Naive thymus-derived CD8-positive, alpha-beta T cell (primary cell): ENCODE data around the gene IFI27L2. TPM values are rescaled to one million over a fixed set of nuclear protein-coding genes. Genes with fewer than 3 reads are reported as not detected.

Experiments
- ATAC-seq, 2 donors: fragments of 150-1000 bp; cut with Tn5 transposase in 1 of 2; sonication (Bioruptor Pico), chemical (Tn5 transposase) in 1 of 2; 1 replicate in 1 of 2; 2 replicates in 1 of 2; pipeline ENCODE4 v1.10.0; 2021; ENCODE audit warnings: mild to moderate bottlenecking in 2 of 2, moderate library complexity in 2 of 2
- POLR2A ChIA-PET: fragments of 350-600 bp; sonication (Branson Sonifier 250); formaldehyde crosslinking; loops from one replicate; lab custom pipeline; 2021; ENCODE audit warnings: antibody characterized with exemption; lab: Charles Lee
- DNase-seq, 10 donors: peaks; one replicate each; pipeline versions ENCODE4 v3.0.0 to v3.0.0-alpha.2; 2020 to 2022
- H3K27ac Mint-ChIP-seq, 10 donors: one replicate each; pipeline ENCODE4 v1.8.0; 2020 to 2022; ENCODE audit warnings: mild to moderate bottlenecking in 10 of 10, mixed read lengths in 10 of 10, moderate library complexity in 4 of 10, inconsistent platforms in 1 of 10
- H3K27me3 Mint-ChIP-seq, 5 donors: one replicate each; pipeline ENCODE4 v1.8.0; 2021 to 2022; ENCODE audit warnings: mixed read lengths in 5 of 5
- H3K36me3 Mint-ChIP-seq, 3 donors: one replicate each; pipeline ENCODE4 v1.8.0; 2020 to 2022; ENCODE audit warnings: mixed read lengths in 3 of 3, mild to moderate bottlenecking in 2 of 3, inconsistent platforms in 1 of 3
- H3K4me1 Mint-ChIP-seq, 4 donors: one replicate each; pipeline ENCODE4 v1.8.0; 2021 to 2022; ENCODE audit warnings: mixed read lengths in 4 of 4
- H3K4me3 Mint-ChIP-seq, 10 donors: one replicate each; pipeline ENCODE4 v1.8.0; 2020 to 2022; ENCODE audit warnings: mild to moderate bottlenecking in 10 of 10, mixed read lengths in 10 of 10, moderate library complexity in 6 of 10, inconsistent platforms in 1 of 10
- H3K9me3 Mint-ChIP-seq, 9 donors: one replicate each; pipeline ENCODE4 v1.8.0; 2020 to 2022; ENCODE audit warnings: mixed read lengths in 9 of 9, mild to moderate bottlenecking in 3 of 9, inconsistent platforms in 1 of 9, moderate library complexity in 1 of 9
- polyA plus RNA-seq, 3 donors: library from polyadenylated mRNA; unstranded; fragments of 300-500 nt; fragmentation: Illumina TruSeq; gene quantifications; one replicate each; pipeline ENCODE4 v1.2.3, GENCODE V29; 2021
- total RNA-seq, 8 experiments: library from RNA in 2 of 8; stranded (reverse) in 2 of 8; gene quantifications; one replicate each; pipeline ENCODE4 v1.2.3 and lab custom pipeline; 2021 to 2026

IFI27L2 gene
- total and polyA plus RNA-seq, 5 experiments from 2014 or later = 27.5 to 86.5 (median 59.3) TPM

DNA sequence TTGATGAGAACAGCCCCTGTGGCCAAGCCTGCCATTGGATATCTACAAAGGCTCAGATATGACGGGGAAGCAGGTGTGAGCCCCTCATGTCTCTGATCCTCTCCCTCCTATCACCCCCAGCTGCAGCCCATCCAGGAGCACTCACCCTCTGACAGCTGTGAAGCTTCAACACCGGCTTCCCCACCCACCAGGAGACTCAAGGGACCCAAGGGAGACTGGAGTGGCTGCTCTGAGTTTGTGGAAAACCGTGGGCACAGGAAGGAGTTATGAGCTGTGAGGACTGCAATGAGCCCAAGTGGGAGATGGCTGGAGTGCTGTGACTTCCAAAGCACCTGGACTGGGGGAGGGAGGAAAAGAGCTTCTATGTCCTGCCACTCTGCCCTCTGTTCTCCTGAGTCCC, 7.9 kb downstream of the IFI27L2 start:
- Mint-ChIP-seq H3K27me3 (peaks cover 4 to 29% (median 10%) of the 10 kb centered on the region in 5 donors), H3K36me3 (peaks cover 0 to 30% (median 20%) of the 10 kb centered on the region in 3 donors), H3K4me3 (no peak overlapping the region), H3K4me1 (peaks cover 0 to 2% (median 0%) of the 10 kb centered on the region in 4 donors), H3K27ac (no peak overlapping the region), H3K9me3 (peaks cover 0 to 35% (median 19%) of the 10 kb centered on the region in 9 donors)
- no peak for DNase-seq
- no peak for ATAC-seq
- POLR2A ChIA-PET = no interaction called here

DNA sequence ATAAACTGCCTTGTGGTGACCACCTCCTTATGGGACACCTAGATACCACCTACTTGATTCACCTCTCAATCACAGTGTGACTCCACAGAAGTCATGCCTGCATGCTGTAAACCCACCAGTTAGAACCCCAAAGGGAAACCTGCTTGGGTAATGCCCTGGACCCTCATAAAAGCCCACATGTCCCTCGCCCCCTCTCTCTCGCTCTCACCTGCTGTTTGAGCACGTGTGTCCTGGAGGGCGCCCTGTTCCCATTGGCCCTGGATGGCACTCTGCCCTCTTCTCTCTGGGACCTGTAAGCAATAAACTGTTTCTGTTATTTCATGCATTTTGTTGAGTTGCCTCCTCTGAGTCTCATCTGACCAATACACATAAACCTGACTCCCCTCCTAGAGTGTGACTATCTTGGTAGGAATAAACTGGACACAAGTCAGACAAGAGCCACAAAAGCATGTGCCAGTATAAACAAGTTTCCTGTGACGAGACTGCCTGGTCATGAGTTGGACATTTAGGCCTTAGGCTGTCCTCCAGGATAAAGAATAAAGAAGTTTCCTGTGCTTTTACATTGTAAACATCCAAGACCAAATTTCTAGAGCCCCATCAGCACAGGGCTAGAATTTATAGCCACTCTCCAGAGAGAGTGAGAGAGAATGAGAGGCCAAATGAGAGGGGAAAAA, 8.6 kb downstream of the IFI27L2 start:
- POLR2A ChIA-PET = no interaction called here
- DNase-seq = no peak
- Mint-ChIP-seq H3K4me3 (no peak overlapping the region), H3K36me3 (peaks cover 0 to 30% (median 20%) of the 10 kb centered on the region in 3 donors), H3K4me1 (no peaks in the 10 kb centered on the region), H3K9me3 (peaks cover 0 to 35% (median 19%) of the 10 kb centered on the region in 9 donors), H3K27me3 (peaks cover 7 to 36% (median 12%) of the 10 kb centered on the region in 5 donors), H3K27ac (no peak overlapping the region)
- no peak for ATAC-seq

GRCh38 chr14:94119071-94119470, 10.3 kb downstream of the IFI27L2 start:
- DNase-seq (no peak), ATAC-seq (no peak)
- H3K36me3 Mint-ChIP-seq = peaks cover 0 to 30% (median 20%) of the 10 kb centered on the region in 3 donors
- POLR2A ChIA-PET = no interaction called here
- H3K27ac Mint-ChIP-seq = no peak overlapping the region
- peaks cover 0 to 35% (median 19%) of the 10 kb centered on the region in 9 donors for H3K9me3 Mint-ChIP-seq
- no peak overlapping the region for H3K4me3 Mint-ChIP-seq
- peaks cover 12 to 54% (median 18%) of the 10 kb centered on the region in 5 donors for H3K27me3 Mint-ChIP-seq
- H3K4me1 Mint-ChIP-seq = peaks cover 0 to 1% (median 0%) of the 10 kb centered on the region in 4 donors

DNA sequence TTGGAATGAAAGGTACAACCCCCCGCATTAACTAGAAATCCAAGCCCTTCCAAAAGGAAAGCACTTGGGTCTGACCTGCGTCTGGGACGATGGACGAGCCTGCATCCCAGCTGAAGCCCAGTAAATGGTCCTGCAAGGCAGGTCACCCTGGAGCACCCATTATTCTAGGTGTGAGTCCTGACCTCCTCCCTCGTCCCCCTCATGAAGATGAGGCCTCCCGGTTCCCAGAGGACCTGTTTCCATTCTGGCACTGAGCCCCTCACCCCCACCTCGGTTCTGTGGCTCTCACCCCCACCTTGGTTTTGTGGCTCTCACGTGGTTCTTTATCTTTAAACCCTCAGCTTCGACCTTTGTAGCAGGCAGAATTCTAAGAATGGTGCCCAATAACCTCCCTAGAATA, 11.5 kb downstream of the IFI27L2 start:
- no peak for ATAC-seq
- DNase-seq = no peak
- Mint-ChIP-seq H3K4me1 (peaks cover 0 to 1% (median 0%) of the 10 kb centered on the region in 4 donors), H3K27me3 (peaks cover 12 to 62% (median 20%) of the 10 kb centered on the region in 5 donors), H3K27ac (peak overlapping the region in 1 of 10 donors; percentile 17), H3K36me3 (peaks cover 0 to 25% (median 18%) of the 10 kb centered on the region in 3 donors), H3K4me3 (no peak overlapping the region), H3K9me3 (peaks cover 0 to 32% (median 17%) of the 10 kb centered on the region in 9 donors)
- POLR2A ChIA-PET = no interaction called here

GRCh38 chr14:94116701-94117100, 12.7 kb downstream of the IFI27L2 start:
- POLR2A ChIA-PET = no interaction called here
- DNase-seq (no peak), ATAC-seq (no peak)
- Mint-ChIP-seq H3K4me1 (peaks cover 0 to 1% (median 0%) of the 10 kb centered on the region in 4 donors), H3K36me3 (peaks cover 0 to 19% (median 13%) of the 10 kb centered on the region in 3 donors), H3K4me3 (no peak overlapping the region), H3K27me3 (peaks cover 11 to 62% (median 23%) of the 10 kb centered on the region in 5 donors), H3K9me3 (peaks cover 0 to 23% (median 12%) of the 10 kb centered on the region in 9 donors), H3K27ac (no peak overlapping the region)

DNA sequence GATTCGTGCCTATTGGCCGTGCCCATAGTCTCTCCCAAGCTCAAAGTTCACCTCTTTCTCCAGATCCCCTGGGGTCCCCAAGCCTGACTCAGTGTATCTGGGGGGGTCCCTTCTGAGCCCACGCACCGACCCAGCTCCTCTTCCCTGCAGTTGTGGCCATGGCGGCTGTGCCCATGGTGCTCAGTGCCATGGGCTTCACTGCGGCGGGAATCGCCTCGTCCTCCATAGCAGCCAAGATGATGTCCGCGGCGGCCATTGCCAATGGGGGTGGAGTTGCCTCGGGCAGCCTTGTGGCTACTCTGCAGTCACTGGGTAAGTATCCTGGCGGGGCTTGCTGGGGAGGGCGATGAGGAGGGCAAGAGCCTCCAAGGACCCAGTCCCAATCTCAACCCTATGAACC, 13.8 kb downstream of the IFI27L2 start:
- POLR2A ChIA-PET = no interaction called here

DNA sequence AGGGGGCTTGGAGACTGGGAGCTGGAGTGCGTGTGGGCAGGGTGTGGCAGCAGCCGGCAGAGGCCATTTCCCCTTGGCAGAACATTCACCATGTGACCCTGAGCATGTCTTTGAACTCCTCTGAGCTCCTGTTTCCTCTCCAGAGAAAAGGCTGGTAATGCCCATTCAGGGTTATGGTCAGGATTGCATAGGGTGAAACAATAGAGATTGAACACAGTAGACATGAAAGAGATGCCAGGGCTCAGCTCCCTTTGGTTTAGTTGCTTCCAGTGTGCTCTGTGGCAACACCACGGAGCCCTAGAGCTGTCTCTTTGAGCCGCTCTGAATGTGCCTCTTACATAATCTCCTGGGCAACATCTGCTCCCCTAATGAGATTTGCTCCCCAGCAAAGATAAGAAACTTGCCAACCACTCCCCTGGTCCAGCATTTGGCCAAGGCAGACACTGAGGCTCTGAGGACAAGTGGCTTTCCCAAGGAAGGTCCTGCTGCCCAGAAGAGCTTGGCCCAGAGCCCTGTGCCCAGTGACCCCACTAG, 14.3 kb downstream of the IFI27L2 start:
- no peak for DNase-seq
- H3K36me3 Mint-ChIP-seq = peaks cover 0 to 8% (median 0%) of the 10 kb centered on the region in 3 donors
- POLR2A ChIA-PET = no interaction called here
- H3K9me3 Mint-ChIP-seq = peaks cover 0 to 11% (median 6%) of the 10 kb centered on the region in 9 donors
- H3K27me3 Mint-ChIP-seq = peaks cover 11 to 51% (median 23%) of the 10 kb centered on the region in 5 donors
- H3K4me1 Mint-ChIP-seq = peaks cover 0 to 1% (median 0%) of the 10 kb centered on the region in 4 donors
- no peak overlapping the region for H3K4me3 Mint-ChIP-seq
- peak overlapping the region in 2 of 10 donors; percentile 25 to 34 for H3K27ac Mint-ChIP-seq
- ATAC-seq = no peak

More for the DNA sequence above, 13.8 kb downstream of the IFI27L2 start:
- Mint-ChIP-seq H3K4me1 (peaks cover 0 to 1% (median 0%) of the 10 kb centered on the region in 4 donors), H3K36me3 (peaks cover 0 to 13% (median 3%) of the 10 kb centered on the region in 3 donors), H3K4me3 (no peak overlapping the region), H3K9me3 (peaks cover 0 to 16% (median 7%) of the 10 kb centered on the region in 9 donors), H3K27ac (no peak overlapping the region), H3K27me3 (peaks cover 11 to 52% (median 23%) of the 10 kb centered on the region in 5 donors)
- ATAC-seq = no peak
- DNase-seq = no peak

DNA sequence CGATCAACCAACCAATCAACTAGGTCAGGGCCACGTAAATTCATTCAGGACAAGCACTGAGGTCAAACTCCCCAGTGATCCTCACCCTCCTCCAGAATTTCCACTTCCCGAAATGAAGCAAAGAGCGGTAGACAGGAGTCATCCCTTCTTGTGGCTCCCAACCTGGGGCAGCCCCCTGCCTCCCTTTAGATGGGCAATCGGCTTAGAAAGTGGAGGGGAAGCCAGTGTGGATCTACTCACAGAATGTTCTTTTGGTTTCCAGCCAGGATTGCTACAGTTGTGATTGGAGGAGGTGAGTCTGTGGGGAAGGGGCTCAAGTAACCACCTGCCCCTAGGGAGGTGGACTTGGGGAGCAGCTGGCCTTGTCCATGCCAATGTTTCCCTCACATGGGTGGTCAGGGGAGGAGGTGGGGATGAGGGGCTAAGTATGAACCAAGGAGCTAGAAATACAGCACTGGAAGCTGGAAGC, 14.8 kb downstream of the IFI27L2 start:
- Mint-ChIP-seq H3K27ac (peak overlapping the region in 2 of 10 donors; percentile 6 to 25), H3K36me3 (peaks cover 0 to 3% (median 0%) of the 10 kb centered on the region in 3 donors), H3K9me3 (peaks cover 0 to 6% (median 3%) of the 10 kb centered on the region in 9 donors), H3K27me3 (peaks cover 11 to 51% (median 23%) of the 10 kb centered on the region in 5 donors), H3K4me3 (no peak overlapping the region), H3K4me1 (peaks cover 0 to 1% (median 0%) of the 10 kb centered on the region in 4 donors)
- POLR2A ChIA-PET = no interaction called here
- DNase-seq (no peak), ATAC-seq (no peak)

DNA sequence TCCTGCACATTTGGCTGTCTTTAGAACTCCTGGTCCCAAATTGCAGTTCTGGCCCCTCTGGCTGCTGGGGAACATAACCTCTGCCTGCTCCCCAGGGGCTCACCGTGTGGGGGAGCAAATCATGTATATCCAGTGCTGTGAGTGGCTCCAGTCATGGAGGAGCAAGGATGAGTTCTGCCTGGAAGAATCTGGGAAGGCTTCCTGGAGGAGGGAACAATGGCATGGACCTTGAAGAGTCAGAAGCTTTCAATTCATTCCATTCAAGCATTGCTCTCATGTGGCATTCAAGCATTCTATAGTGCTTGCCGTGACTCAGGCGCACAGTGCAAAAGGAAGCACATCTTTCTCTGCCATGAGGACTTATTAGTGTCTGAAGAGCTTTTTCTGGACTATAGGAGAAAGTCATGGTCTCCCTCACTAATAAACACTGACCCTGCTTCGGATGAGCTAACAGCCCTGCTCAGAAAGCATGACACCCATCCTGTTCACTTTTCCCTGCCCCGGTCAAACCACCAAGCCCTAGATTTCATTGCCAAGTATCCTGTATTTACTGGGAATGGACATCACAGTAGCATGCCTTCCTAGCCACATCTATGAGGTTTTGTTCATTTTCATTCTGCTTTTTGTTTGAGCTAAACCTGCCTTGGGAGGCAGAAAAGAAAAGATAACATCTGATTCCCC, 15.4 kb downstream of the IFI27L2 start:
- POLR2A ChIA-PET = no interaction called here
- no peaks in the 10 kb centered on the region for H3K36me3 Mint-ChIP-seq
- DNase-seq = no peak
- H3K4me3 Mint-ChIP-seq = no peak overlapping the region
- peaks cover 11 to 51% (median 23%) of the 10 kb centered on the region in 5 donors for H3K27me3 Mint-ChIP-seq
- H3K4me1 Mint-ChIP-seq = peaks cover 0 to 1% (median 0%) of the 10 kb centered on the region in 4 donors
- H3K9me3 Mint-ChIP-seq = peaks cover 0 to 3% (median 0%) of the 10 kb centered on the region in 9 donors
- ATAC-seq = no peak
- no peak overlapping the region for H3K27ac Mint-ChIP-seq

DNA sequence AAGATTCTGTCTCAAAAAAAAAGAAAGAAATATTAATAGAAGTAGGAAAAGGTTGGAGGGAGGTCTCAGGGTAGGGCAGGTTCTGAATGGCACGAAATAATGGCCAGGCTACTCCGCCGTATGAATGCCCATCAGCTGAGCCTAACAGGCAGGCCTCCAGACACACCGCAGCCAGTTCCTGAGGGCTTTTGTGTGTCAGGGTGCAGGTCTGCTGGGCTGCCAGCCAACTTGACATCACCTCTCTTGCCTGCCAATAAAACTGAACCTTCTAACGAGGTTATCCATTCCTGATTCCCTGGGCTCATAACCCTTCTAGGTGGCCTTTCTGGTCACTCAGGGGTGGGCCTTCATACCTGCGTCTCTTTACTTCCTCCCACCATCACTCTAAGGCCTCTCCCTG, 15.9 kb downstream of the IFI27L2 start:
- peaks cover 0 to 1% (median 0%) of the 10 kb centered on the region in 4 donors for H3K4me1 Mint-ChIP-seq
- ATAC-seq (no peak), DNase-seq (no peak)
- no peak overlapping the region for H3K27ac Mint-ChIP-seq
- H3K27me3 Mint-ChIP-seq = peaks cover 11 to 51% (median 23%) of the 10 kb centered on the region in 5 donors
- H3K36me3 Mint-ChIP-seq = no peaks in the 10 kb centered on the region
- POLR2A ChIA-PET = no interaction called here
- H3K9me3 Mint-ChIP-seq = peaks cover 0 to under 1% (median 0%) of the 10 kb centered on the region in 9 donors
- no peak overlapping the region for H3K4me3 Mint-ChIP-seq

DNA sequence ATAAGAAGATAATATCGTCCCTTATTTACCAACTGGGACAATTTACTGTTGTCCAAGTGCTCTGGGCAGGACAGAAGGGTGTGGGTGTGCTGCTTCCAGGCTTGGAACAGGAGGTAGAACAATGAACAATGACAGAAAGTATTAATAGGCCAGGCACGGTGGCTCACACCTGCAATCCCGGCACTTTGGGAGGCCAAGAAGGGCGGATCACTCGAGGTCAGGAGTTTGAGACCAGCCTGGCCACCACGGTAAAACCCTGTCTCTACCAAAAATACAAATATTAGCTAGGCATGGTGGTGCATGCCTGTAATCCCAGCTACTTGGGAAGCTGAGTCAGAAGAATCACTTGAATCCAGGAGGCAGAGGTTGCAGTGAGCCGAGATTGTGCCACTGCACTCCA, 16.3 kb downstream of the IFI27L2 start:
- POLR2A ChIA-PET = no interaction called here
- Mint-ChIP-seq H3K4me3 (no peak overlapping the region), H3K27ac (no peak overlapping the region), H3K4me1 (peaks cover 0 to 1% (median 0%) of the 10 kb centered on the region in 4 donors), H3K9me3 (no peaks in the 10 kb centered on the region), H3K36me3 (no peaks in the 10 kb centered on the region), H3K27me3 (peaks cover 11 to 48% (median 23%) of the 10 kb centered on the region in 5 donors)
- no peak for DNase-seq
- ATAC-seq = no peak

GRCh38 chr14:94112513-94113063, 16.8 kb downstream of the IFI27L2 start:
- DNase-seq (no peak), ATAC-seq (no peak)
- Mint-ChIP-seq H3K27ac (peak overlapping the region in 2 of 10 donors; percentile 50 to 83), H3K27me3 (peaks cover 9 to 43% (median 23%) of the 10 kb centered on the region in 5 donors), H3K4me1 (peaks cover 0 to 1% (median 0%) of the 10 kb centered on the region in 4 donors), H3K9me3 (no peaks in the 10 kb centered on the region), H3K36me3 (no peaks in the 10 kb centered on the region), H3K4me3 (no peak overlapping the region)
- POLR2A ChIA-PET = no interaction called here
